Uterus (tissue), 4 donors: Measurements from ENCODE around the gene ZHX3. TPM values are rescaled to one million over a fixed set of nuclear protein-coding genes. Genes with fewer than 3 reads are reported as not detected.

Experiments
- DNase-seq, 2 donors: peaks; one replicate each; pipeline ENCODE4 v3.0.0-alpha.2; 2019 to 2020
- H3K27ac ChIP-seq, 2 donors: fragments of 200-600 bp; sonication (generic); 1 replicate in 1 of 2; 2 replicates in 1 of 2; pipeline ENCODE4 v1.5.1; 2016 to 2018
- H3K27me3 ChIP-seq, 2 donors: fragments of 200-600 bp; sonication (generic); one replicate each; pipeline ENCODE4 v1.5.1; 2018 to 2019; ENCODE audit warnings: control low read depth in 1 of 2
- H3K36me3 ChIP-seq, 2 donors: fragments of 200-600 bp; sonication (generic); one replicate each; pipeline ENCODE4 v1.5.1; 2019; ENCODE audit warnings: control low read depth in 1 of 2
- H3K4me1 ChIP-seq, 2 donors: fragments of 200-600 bp; sonication (generic); one replicate each; pipeline ENCODE4 v1.5.1; 2018 to 2019; ENCODE audit warnings: control low read depth in 1 of 2
- H3K4me3 ChIP-seq, 2 donors: fragments of 200-600 bp; sonication (generic); 1 replicate in 1 of 2; 2 replicates in 1 of 2; pipeline ENCODE4 v1.5.1; 2018 to 2019; ENCODE audit warnings: mild to moderate bottlenecking in 1 of 2
- H3K9me3 ChIP-seq, 2 donors: fragments of 200-600 bp; sonication (generic); one replicate each; pipeline ENCODE4 v1.5.1; 2019; ENCODE audit warnings: control low read depth in 1 of 2
- POLR2A ChIP-seq, 2 donors: fragments of 450-650 bp; IDR thresholded peaks; one replicate each; pipeline ENCODE4 v1.6.1; 2016; ENCODE audit warnings: antibody characterized with exemption in 2 of 2, mild to moderate bottlenecking in 1 of 2, moderate library complexity in 1 of 2
- intact Hi-C: fragments of 100-400 bp; cut with DNase I; formaldehyde crosslinking; loops from one replicate; pipeline ENCODE4 v1.15.1; 2023; ENCODE audit warnings: low total_unique reads
- total RNA-seq, 4 donors: library from RNA; depleted of rRNA in 3 of 4; stranded (reverse); fragments of >200 nt in 3 of 4; gene quantifications; one replicate each; pipeline versions ENCODE4 v1.1.0 to v1.2.4, GENCODE V29; 2014 to 2023
- TF ChIP-seq, protein P1 (sequence below), 4 experiments: fragments of 200-600 bp in 2 of 4; fragments of 450-650 bp in 2 of 4; sonication (generic) in 2 of 4; IDR thresholded peaks; one replicate each; pipeline ENCODE4 v1.5.1; 2016 to 2019; ENCODE audit warnings: antibody characterized with exemption in 4 of 4, mild to moderate bottlenecking in 2 of 4, moderate library complexity in 1 of 4
- donor health status: DM: yes; HTN: yes; CAD: no.

ZHX3 gene
- total RNA-seq, 4 donors from 2014 or later: 18.7 to 85.2 (median 25.0) TPM

- DNase-seq: no peak
- no peak for TF ChIP-seq POLR2A (IDR thresholded peaks at IDR 0.05)
- TF ChIP-seq, protein P1, sequence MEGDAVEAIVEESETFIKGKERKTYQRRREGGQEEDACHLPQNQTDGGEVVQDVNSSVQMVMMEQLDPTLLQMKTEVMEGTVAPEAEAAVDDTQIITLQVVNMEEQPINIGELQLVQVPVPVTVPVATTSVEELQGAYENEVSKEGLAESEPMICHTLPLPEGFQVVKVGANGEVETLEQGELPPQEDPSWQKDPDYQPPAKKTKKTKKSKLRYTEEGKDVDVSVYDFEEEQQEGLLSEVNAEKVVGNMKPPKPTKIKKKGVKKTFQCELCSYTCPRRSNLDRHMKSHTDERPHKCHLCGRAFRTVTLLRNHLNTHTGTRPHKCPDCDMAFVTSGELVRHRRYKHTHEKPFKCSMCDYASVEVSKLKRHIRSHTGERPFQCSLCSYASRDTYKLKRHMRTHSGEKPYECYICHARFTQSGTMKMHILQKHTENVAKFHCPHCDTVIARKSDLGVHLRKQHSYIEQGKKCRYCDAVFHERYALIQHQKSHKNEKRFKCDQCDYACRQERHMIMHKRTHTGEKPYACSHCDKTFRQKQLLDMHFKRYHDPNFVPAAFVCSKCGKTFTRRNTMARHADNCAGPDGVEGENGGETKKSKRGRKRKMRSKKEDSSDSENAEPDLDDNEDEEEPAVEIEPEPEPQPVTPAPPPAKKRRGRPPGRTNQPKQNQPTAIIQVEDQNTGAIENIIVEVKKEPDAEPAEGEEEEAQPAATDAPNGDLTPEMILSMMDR (IDR thresholded peaks at IDR 0.05): no peak
- H3K9me3 ChIP-seq: no peaks in the 10 kb centered on the region
- H3K27me3 ChIP-seq: no peaks in the 10 kb centered on the region
- no peaks in the 10 kb centered on the region for H3K36me3 ChIP-seq
- intact Hi-C loops: no loop called here
- H3K4me3 ChIP-seq: no peak overlapping the region
- no peak overlapping the region for H3K27ac ChIP-seq
- no peaks in the 10 kb centered on the region for H3K4me1 ChIP-seq
These were observed 100.1 kb downstream of the ZHX3 start for GRCh38 chr20:41217422-41217821.

- no peaks in the 10 kb centered on the region for H3K36me3 ChIP-seq
- H3K27ac ChIP-seq: no peak overlapping the region
- intact Hi-C loops: no loop called here
- H3K27me3 ChIP-seq: no peaks in the 10 kb centered on the region
- H3K9me3 ChIP-seq: no peaks in the 10 kb centered on the region
- DNase-seq: no peak
- no peaks in the 10 kb centered on the region for H3K4me1 ChIP-seq
- TF ChIP-seq POLR2A (IDR thresholded peaks at IDR 0.05): no peak
- TF ChIP-seq, protein P1 (IDR thresholded peaks at IDR 0.05): no peak
- H3K4me3 ChIP-seq: no peak overlapping the region
These were observed 102.9 kb downstream of the ZHX3 start for GRCh38 chr20:41214666-41215065.

DNA sequence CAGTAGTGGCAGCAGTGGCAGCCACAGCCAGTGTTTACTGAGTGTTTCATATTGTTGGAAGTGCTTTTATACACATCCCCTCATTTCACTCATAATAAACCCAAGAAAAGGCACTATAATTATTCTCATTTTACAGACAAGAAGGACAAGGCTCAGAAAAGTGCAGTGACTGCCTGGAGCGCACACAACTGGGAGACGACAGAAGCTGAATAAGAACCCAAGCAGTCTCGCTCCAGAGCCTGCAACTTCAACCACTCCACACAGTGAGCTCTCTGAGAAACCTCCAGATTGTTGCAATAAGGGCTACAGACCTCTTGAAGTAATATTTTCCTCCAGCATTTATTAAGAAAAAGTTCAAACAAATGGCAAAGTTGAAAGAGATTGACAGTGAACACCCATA is 103.3 kb downstream of the ZHX3 start:
- Histone ChIP-seq H3K4me1 (no peaks in the 10 kb centered on the region), H3K36me3 (no peaks in the 10 kb centered on the region), H3K9me3 (no peaks in the 10 kb centered on the region), H3K27ac (no peak overlapping the region), H3K27me3 (no peaks in the 10 kb centered on the region), H3K4me3 (no peak overlapping the region)
- no peak for TF ChIP-seq POLR2A (IDR thresholded peaks at IDR 0.05)
- TF ChIP-seq, protein P1 (IDR thresholded peaks at IDR 0.05): no peak
- DNase-seq: no peak
- intact Hi-C loops: no loop called here

GRCh38 chr20:41213150-41213820 is 104.2 kb downstream of the ZHX3 start:
- Histone ChIP-seq H3K4me3 (no peak overlapping the region), H3K9me3 (no peaks in the 10 kb centered on the region), H3K27ac (no peak overlapping the region), H3K4me1 (no peaks in the 10 kb centered on the region), H3K36me3 (no peaks in the 10 kb centered on the region), H3K27me3 (no peaks in the 10 kb centered on the region)
- no peak for TF ChIP-seq POLR2A (IDR thresholded peaks at IDR 0.05)
- TF ChIP-seq, protein P1 (IDR thresholded peaks at IDR 0.05): no peak
- DNase-seq: no peak
- intact Hi-C loops: no loop called here

DNA sequence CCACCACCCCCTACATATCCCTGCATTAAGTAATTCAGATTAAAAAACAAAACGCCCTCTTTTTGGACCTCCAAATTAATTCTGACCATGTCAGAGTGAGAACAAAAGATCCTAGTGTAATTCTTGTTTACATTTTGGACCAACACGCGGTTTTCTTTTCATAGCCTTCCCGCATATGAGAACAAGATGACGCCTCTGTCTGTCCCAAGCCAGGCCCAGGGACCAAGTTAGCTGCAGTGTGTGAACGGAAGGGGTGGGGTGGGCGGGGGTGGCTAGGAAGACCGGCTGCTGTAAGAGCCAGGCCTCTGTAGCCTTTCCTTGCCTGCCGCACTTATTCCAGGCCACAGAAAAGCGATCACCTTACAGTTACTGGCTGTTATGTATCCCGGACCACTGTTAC is 112.2 kb downstream of the ZHX3 start:
- H3K27me3 ChIP-seq: no peaks in the 10 kb centered on the region
- no peaks in the 10 kb centered on the region for H3K9me3 ChIP-seq
- intact Hi-C loops: no loop called here
- TF ChIP-seq, protein P1 (IDR thresholded peaks at IDR 0.05): no peak
- no peak for TF ChIP-seq POLR2A (IDR thresholded peaks at IDR 0.05)
- no peaks in the 10 kb centered on the region for H3K4me1 ChIP-seq
- H3K4me3 ChIP-seq: no peak overlapping the region
- H3K36me3 ChIP-seq: no peaks in the 10 kb centered on the region
- no peak overlapping the region for H3K27ac ChIP-seq
- no peak for DNase-seq
